DND-41 (cell line): ENCODE results near the gene NUAK2.

Experiments used
- ATAC-seq: fragments of 200-7000 bp; cut with Tn5 transposase; 3 replicates; pipeline ENCODE4 v1.9.1; 2021; ENCODE audit warnings: low read depth; ENCODE audit not compliant: insufficient read depth
- DNase-seq: peaks from one replicate; pipeline ENCODE4 v3.0.0-alpha.2; 2020
- H2AFZ ChIP-seq: 2 replicates; pipeline ENCODE4 v1.6.0; 2012; ENCODE audit warnings: low read depth, low read length
- H3K27ac ChIP-seq: 2 replicates; pipeline ENCODE4 v1.5.1; 2012; ENCODE audit warnings: low read length, inconsistent platforms
- H3K27me3 ChIP-seq: fragments of 200-600 bp; sonication (generic); 2 replicates; pipeline ENCODE4 v1.6.0; 2012; ENCODE audit warnings: low read length, mild to moderate bottlenecking, inconsistent platforms; ENCODE audit not compliant: insufficient read depth, poor library complexity
- H3K36me3 ChIP-seq: 2 replicates; pipeline ENCODE4 v1.5.1; 2012; ENCODE audit warnings: low read length, inconsistent platforms; ENCODE audit not compliant: insufficient read depth
- H3K4me1 ChIP-seq: 2 replicates; pipeline ENCODE4 v1.5.1; 2012; ENCODE audit warnings: mild to moderate bottlenecking, low read length; ENCODE audit not compliant: insufficient read depth
- H3K4me2 ChIP-seq: 2 replicates; pipeline ENCODE4 v1.6.0; 2012; ENCODE audit warnings: mild to moderate bottlenecking, moderate library complexity, low read length, inconsistent platforms; ENCODE audit not compliant: insufficient read depth
- H3K4me3 ChIP-seq, 2 experiments: fragments of 200-600 bp in 1 of 2; shearing (Covaris generic) in 1 of 2; 2 replicates each; pipeline ENCODE4 v1.5.1; 2012 to 2016; ENCODE audit warnings: inconsistent platforms in 2 of 2, low read length in 2 of 2, mild to moderate bottlenecking in 2 of 2, low read depth in 1 of 2, moderate library complexity in 1 of 2
- H3K79me2 ChIP-seq: 2 replicates; pipeline ENCODE4 v1.6.0; 2012; ENCODE audit warnings: low read length, inconsistent platforms; ENCODE audit not compliant: insufficient read depth
- H3K9ac ChIP-seq: 2 replicates; pipeline ENCODE4 v1.6.0; 2012; ENCODE audit warnings: low read depth, mild to moderate bottlenecking, inconsistent platforms, low read length, moderate library complexity
- H3K9me3 ChIP-seq: 2 replicates; pipeline ENCODE4 v1.5.1; 2012; ENCODE audit warnings: low read length, moderate library complexity, mild to moderate bottlenecking, inconsistent platforms; ENCODE audit not compliant: insufficient read depth, severe bottlenecking
- H4K20me1 ChIP-seq: 2 replicates; pipeline ENCODE4 v1.6.0; 2012; ENCODE audit warnings: low read length; ENCODE audit not compliant: insufficient read depth
- EZH2 ChIP-seq: IDR thresholded peaks from 3 replicates; pipeline ENCODE4 v1.6.1; 2012; ENCODE audit warnings: borderline replicate concordance, low read depth, mild to moderate bottlenecking, moderate library complexity, low read length, inconsistent platforms; ENCODE audit not compliant: severe bottlenecking
- TF ChIP-seq, protein P1 (sequence below): IDR thresholded peaks from 2 replicates; pipeline ENCODE4 v1.5.1; 2012; ENCODE audit warnings: borderline replicate concordance, low read length, moderate library complexity, mild to moderate bottlenecking; ENCODE audit not compliant: poor library complexity, severe bottlenecking; ENCODE audit errors: extremely low read depth

The NUAK2 gene

GRCh38 chr1:205346956-205347574 lies 25.5 kb upstream of the NUAK2 start:
- Histone ChIP-seq H3K36me3 (no peaks in the 10 kb centered on the region), H3K79me2 (no peaks in the 10 kb centered on the region), H3K27ac (no peak overlapping the region), H3K4me2 (no peak overlapping the region), H3K9me3 (no peaks in the 10 kb centered on the region), H3K9ac (no peak overlapping the region), H4K20me1 (peaks cover 12% of the 10 kb centered on the region), H2AFZ (no peak overlapping the region), H3K27me3 (peaks cover 34% of the 10 kb centered on the region), H3K4me1 (no peaks in the 10 kb centered on the region), H3K4me3 (no peak overlapping the region)
- ATAC-seq (no peak), DNase-seq (no peak)
- TF ChIP-seq EZH2, result no peak
- TF ChIP-seq, protein P1, sequence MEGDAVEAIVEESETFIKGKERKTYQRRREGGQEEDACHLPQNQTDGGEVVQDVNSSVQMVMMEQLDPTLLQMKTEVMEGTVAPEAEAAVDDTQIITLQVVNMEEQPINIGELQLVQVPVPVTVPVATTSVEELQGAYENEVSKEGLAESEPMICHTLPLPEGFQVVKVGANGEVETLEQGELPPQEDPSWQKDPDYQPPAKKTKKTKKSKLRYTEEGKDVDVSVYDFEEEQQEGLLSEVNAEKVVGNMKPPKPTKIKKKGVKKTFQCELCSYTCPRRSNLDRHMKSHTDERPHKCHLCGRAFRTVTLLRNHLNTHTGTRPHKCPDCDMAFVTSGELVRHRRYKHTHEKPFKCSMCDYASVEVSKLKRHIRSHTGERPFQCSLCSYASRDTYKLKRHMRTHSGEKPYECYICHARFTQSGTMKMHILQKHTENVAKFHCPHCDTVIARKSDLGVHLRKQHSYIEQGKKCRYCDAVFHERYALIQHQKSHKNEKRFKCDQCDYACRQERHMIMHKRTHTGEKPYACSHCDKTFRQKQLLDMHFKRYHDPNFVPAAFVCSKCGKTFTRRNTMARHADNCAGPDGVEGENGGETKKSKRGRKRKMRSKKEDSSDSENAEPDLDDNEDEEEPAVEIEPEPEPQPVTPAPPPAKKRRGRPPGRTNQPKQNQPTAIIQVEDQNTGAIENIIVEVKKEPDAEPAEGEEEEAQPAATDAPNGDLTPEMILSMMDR, result no peak

DNA sequence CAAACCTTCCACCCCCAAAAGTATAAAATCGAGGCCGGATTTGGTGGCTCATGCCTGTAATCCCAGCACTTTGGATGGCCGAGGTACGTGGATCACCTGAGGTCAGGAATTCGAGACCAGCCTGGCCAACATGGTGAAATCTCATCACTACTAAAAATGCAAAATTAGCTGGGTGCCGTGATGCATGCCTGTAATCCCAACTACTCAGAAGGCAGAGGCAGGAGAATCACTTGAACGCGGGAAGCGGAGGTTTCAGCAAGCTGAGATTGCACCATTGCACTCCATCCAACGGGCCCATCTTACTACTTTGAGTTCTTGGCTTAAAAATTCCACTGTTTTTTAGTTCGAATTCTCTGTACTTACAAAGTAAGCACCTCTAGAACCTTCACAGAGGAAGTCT lies 24.2 kb upstream of the NUAK2 start:
- ATAC-seq (no peak), DNase-seq (no peak)
- Histone ChIP-seq H3K9ac (no peak overlapping the region), H3K79me2 (no peaks in the 10 kb centered on the region), H2AFZ (no peak overlapping the region), H3K4me1 (no peaks in the 10 kb centered on the region), H3K36me3 (no peaks in the 10 kb centered on the region), H3K9me3 (no peaks in the 10 kb centered on the region), H3K27ac (no peak overlapping the region), H3K4me2 (no peak overlapping the region), H3K27me3 (peaks cover 35% of the 10 kb centered on the region), H4K20me1 (peaks cover 12% of the 10 kb centered on the region), H3K4me3 (no peak overlapping the region)
- no peak for TF ChIP-seq EZH2

DNA sequence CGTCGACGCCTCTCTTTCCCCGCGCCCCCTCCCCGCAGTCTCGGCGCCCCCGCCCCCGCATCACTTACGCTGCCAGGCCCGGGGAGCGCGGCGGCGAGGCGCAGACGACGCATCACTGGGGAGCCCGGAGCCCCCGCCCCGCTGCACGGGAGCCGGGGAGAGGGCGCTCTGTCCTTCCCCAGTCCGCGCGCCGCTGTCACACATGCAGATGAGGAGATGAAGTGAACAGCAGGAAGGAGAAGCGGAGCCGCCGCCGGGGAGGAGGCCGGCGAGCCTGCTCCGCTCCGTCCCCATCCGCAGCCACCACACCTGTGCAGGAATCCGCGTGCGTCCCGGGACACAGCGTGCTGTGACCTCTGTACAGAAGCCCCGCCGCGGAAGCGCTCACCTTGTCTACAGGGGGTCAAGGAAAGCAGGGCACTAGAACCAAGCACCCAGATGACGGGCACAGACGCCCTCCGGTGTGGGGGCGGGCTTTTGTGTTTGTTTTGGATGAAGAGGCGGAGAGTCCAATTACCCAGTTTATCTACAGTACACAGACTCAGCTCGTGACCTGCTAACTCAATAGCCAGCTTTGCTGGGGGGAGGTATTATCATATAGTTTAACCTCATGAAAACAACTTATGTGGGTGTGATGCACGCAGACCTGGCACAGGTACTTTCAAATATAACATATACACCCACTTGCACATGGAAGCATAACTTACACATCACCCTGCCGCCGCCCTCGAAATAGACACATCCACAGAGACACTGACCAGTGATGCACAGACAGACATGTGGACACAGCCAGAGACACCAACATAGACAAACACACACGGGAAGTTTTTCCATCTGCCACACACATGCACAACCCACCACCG lies 22.8 kb upstream of the NUAK2 start:
- no peak overlapping the region for H3K27ac ChIP-seq
- ATAC-seq, result no peak
- no peak overlapping the region for H3K9ac ChIP-seq
- peaks cover 22% of the 10 kb centered on the region for H3K27me3 ChIP-seq
- peaks cover 13% of the 10 kb centered on the region for H4K20me1 ChIP-seq
- DNase-seq, result no peak
- H2AFZ ChIP-seq, result no peak overlapping the region
- H3K36me3 ChIP-seq, result no peaks in the 10 kb centered on the region
- TF ChIP-seq, protein P1, result no peak
- no peak for TF ChIP-seq EZH2
- H3K4me3 ChIP-seq, result no peak overlapping the region
- H3K9me3 ChIP-seq, result no peaks in the 10 kb centered on the region
- no peaks in the 10 kb centered on the region for H3K4me1 ChIP-seq
- H3K4me2 ChIP-seq, result no peak overlapping the region
- no peaks in the 10 kb centered on the region for H3K79me2 ChIP-seq

GRCh38 chr1:205343431-205344065 lies 22.0 kb upstream of the NUAK2 start:
- H3K79me2 ChIP-seq, result no peaks in the 10 kb centered on the region
- TF ChIP-seq, protein P1, result no peak
- no peak for TF ChIP-seq EZH2
- H3K36me3 ChIP-seq, result no peaks in the 10 kb centered on the region
- H3K4me2 ChIP-seq, result no peak overlapping the region
- H3K4me3 ChIP-seq, result no peak overlapping the region
- ATAC-seq, result no peak
- no peak for DNase-seq
- peaks cover 14% of the 10 kb centered on the region for H3K27me3 ChIP-seq
- no peaks in the 10 kb centered on the region for H3K9me3 ChIP-seq
- H3K9ac ChIP-seq, result no peak overlapping the region
- peaks cover 10% of the 10 kb centered on the region for H4K20me1 ChIP-seq
- no peak overlapping the region for H3K27ac ChIP-seq
- no peaks in the 10 kb centered on the region for H3K4me1 ChIP-seq
- H2AFZ ChIP-seq, result no peak overlapping the region
